Measurements from ENCODE around the gene OSBPL6.
"Not testable (repeated sequence)": the region's sequence is repeated elsewhere in the genome, so short reads cannot be mapped to it uniquely, and the experiment has no call there.

Gene OSBPL6

GRCh38 chr2:178320011-178320585 lies 125.8 kb downstream of the OSBPL6 start:
- Histone ChIP-seq H3K79me2 (ENCODE audit: control insufficient read depth, insufficient read depth, low read length, unreplicated experiment) (no peaks in the 10 kb centered on the region), H2AFZ (ENCODE audit: low read length, unreplicated experiment) (no peak overlapping the region), H3K4me3 (ENCODE audit: low read depth, low read length) (no peak overlapping the region), H3K27me3 (ENCODE audit: insufficient read depth, low read length) (no peaks in the 10 kb centered on the region), H3K36me3 (ENCODE audit: insufficient read depth, low read length) (no peaks in the 10 kb centered on the region), H3K4me1 (ENCODE audit: control insufficient read depth, insufficient read depth, low read length, unreplicated experiment) (no peaks in the 10 kb centered on the region), H3K27ac (ENCODE audit: low read depth, low read length) (no peak overlapping the region)

GRCh38 chr2:178322068-178322467 lies 127.8 kb downstream of the OSBPL6 start:
- Histone ChIP-seq H3K4me1 (ENCODE audit: control insufficient read depth, insufficient read depth, low read length, unreplicated experiment) (no peaks in the 10 kb centered on the region), H2AFZ (ENCODE audit: low read length, unreplicated experiment) (no peak overlapping the region), H3K79me2 (ENCODE audit: control insufficient read depth, insufficient read depth, low read length, unreplicated experiment) (no peaks in the 10 kb centered on the region), H3K36me3 (ENCODE audit: insufficient read depth, low read length) (no peaks in the 10 kb centered on the region), H3K27me3 (ENCODE audit: insufficient read depth, low read length) (no peaks in the 10 kb centered on the region), H3K27ac (ENCODE audit: low read depth, low read length) (no peak overlapping the region), H3K4me3 (ENCODE audit: low read depth, low read length) (no peak overlapping the region)

GRCh38 chr2:178323331-178323730 lies 129.0 kb downstream of the OSBPL6 start:
- not testable (repeated sequence) for H3K79me2 ChIP-seq (ENCODE audit: control insufficient read depth, insufficient read depth, low read length, unreplicated experiment); H3K36me3 ChIP-seq (ENCODE audit: insufficient read depth, low read length); H2AFZ ChIP-seq (ENCODE audit: low read length, unreplicated experiment); H3K27ac ChIP-seq (ENCODE audit: low read depth, low read length); H3K27me3 ChIP-seq (ENCODE audit: insufficient read depth, low read length); H3K4me3 ChIP-seq (ENCODE audit: low read depth, low read length); H3K4me1 ChIP-seq (ENCODE audit: control insufficient read depth, insufficient read depth, low read length, unreplicated experiment)

GRCh38 chr2:178324077-178324476 lies 129.8 kb downstream of the OSBPL6 start:
- Histone ChIP-seq H3K36me3 (ENCODE audit: insufficient read depth, low read length) (no peaks in the 10 kb centered on the region), H3K79me2 (ENCODE audit: control insufficient read depth, insufficient read depth, low read length, unreplicated experiment) (no peaks in the 10 kb centered on the region), H2AFZ (ENCODE audit: low read length, unreplicated experiment) (no peak overlapping the region), H3K4me1 (ENCODE audit: control insufficient read depth, insufficient read depth, low read length, unreplicated experiment) (no peaks in the 10 kb centered on the region), H3K27me3 (ENCODE audit: insufficient read depth, low read length) (no peaks in the 10 kb centered on the region), H3K4me3 (ENCODE audit: low read depth, low read length) (no peak overlapping the region), H3K27ac (ENCODE audit: low read depth, low read length) (no peak overlapping the region)

GRCh38 chr2:178325268-178325667 lies 131.0 kb downstream of the OSBPL6 start:
- Histone ChIP-seq H3K27me3 (ENCODE audit: insufficient read depth, low read length) (no peaks in the 10 kb centered on the region), H3K4me3 (ENCODE audit: low read depth, low read length) (no peak overlapping the region), H3K36me3 (ENCODE audit: insufficient read depth, low read length) (no peaks in the 10 kb centered on the region), H3K79me2 (ENCODE audit: control insufficient read depth, insufficient read depth, low read length, unreplicated experiment) (no peaks in the 10 kb centered on the region), H2AFZ (ENCODE audit: low read length, unreplicated experiment) (no peak overlapping the region), H3K27ac (ENCODE audit: low read depth, low read length) (no peak overlapping the region), H3K4me1 (ENCODE audit: control insufficient read depth, insufficient read depth, low read length, unreplicated experiment) (no peaks in the 10 kb centered on the region)

GRCh38 chr2:178327516-178327915 lies 133.2 kb downstream of the OSBPL6 start:
- H3K27me3 ChIP-seq (ENCODE audit: insufficient read depth, low read length): no peaks in the 10 kb centered on the region
- no peaks in the 10 kb centered on the region for H3K4me1 ChIP-seq (ENCODE audit: control insufficient read depth, insufficient read depth, low read length, unreplicated experiment)
- H2AFZ ChIP-seq (ENCODE audit: low read length, unreplicated experiment): no peak overlapping the region
- H3K4me3 ChIP-seq (ENCODE audit: low read depth, low read length): no peak overlapping the region
- no peaks in the 10 kb centered on the region for H3K79me2 ChIP-seq (ENCODE audit: control insufficient read depth, insufficient read depth, low read length, unreplicated experiment)
- no peaks in the 10 kb centered on the region for H3K36me3 ChIP-seq (ENCODE audit: insufficient read depth, low read length)
- no peak overlapping the region for H3K27ac ChIP-seq (ENCODE audit: low read depth, low read length)

- H3K79me2 ChIP-seq (ENCODE audit: control insufficient read depth, insufficient read depth, low read length, unreplicated experiment): no peaks in the 10 kb centered on the region
- H2AFZ ChIP-seq (ENCODE audit: low read length, unreplicated experiment): no peak overlapping the region
Observed at GRCh38 chr2:178328037-178328436, 133.7 kb downstream of the OSBPL6 start.

GRCh38 chr2:178330175-178331017 lies 136.1 kb downstream of the OSBPL6 start:
- H3K79me2 ChIP-seq (ENCODE audit: control insufficient read depth, insufficient read depth, low read length, unreplicated experiment): no peaks in the 10 kb centered on the region
- no peaks in the 10 kb centered on the region for H3K4me1 ChIP-seq (ENCODE audit: control insufficient read depth, insufficient read depth, low read length, unreplicated experiment)
- H3K4me3 ChIP-seq (ENCODE audit: low read depth, low read length): no peak overlapping the region
- H3K27me3 ChIP-seq (ENCODE audit: insufficient read depth, low read length): no peaks in the 10 kb centered on the region
- no peak overlapping the region for H3K27ac ChIP-seq (ENCODE audit: low read depth, low read length)
- no peaks in the 10 kb centered on the region for H3K36me3 ChIP-seq (ENCODE audit: insufficient read depth, low read length)
- no peak overlapping the region for H2AFZ ChIP-seq (ENCODE audit: low read length, unreplicated experiment)

More at GRCh38 chr2:178328037-178328436, 133.7 kb downstream of the OSBPL6 start:
- H3K27ac ChIP-seq (ENCODE audit: low read depth, low read length): no peak overlapping the region
- H3K27me3 ChIP-seq (ENCODE audit: insufficient read depth, low read length): no peaks in the 10 kb centered on the region
- H3K4me3 ChIP-seq (ENCODE audit: low read depth, low read length): no peak overlapping the region
- H3K4me1 ChIP-seq (ENCODE audit: control insufficient read depth, insufficient read depth, low read length, unreplicated experiment): no peaks in the 10 kb centered on the region
- H3K36me3 ChIP-seq (ENCODE audit: insufficient read depth, low read length): no peaks in the 10 kb centered on the region

GRCh38 chr2:178331474-178332432 lies 137.4 kb downstream of the OSBPL6 start:
- Histone ChIP-seq H3K36me3 (ENCODE audit: insufficient read depth, low read length) (no peaks in the 10 kb centered on the region), H3K4me3 (ENCODE audit: low read depth, low read length) (no peak overlapping the region), H3K27ac (ENCODE audit: low read depth, low read length) (no peak overlapping the region), H3K79me2 (ENCODE audit: control insufficient read depth, insufficient read depth, low read length, unreplicated experiment) (no peaks in the 10 kb centered on the region), H3K4me1 (ENCODE audit: control insufficient read depth, insufficient read depth, low read length, unreplicated experiment) (no peaks in the 10 kb centered on the region), H3K27me3 (ENCODE audit: insufficient read depth, low read length) (no peaks in the 10 kb centered on the region), H2AFZ (ENCODE audit: low read length, unreplicated experiment) (no peak overlapping the region)

- Histone ChIP-seq H3K4me3 (ENCODE audit: low read depth, low read length) (no peak overlapping the region), H3K27me3 (ENCODE audit: insufficient read depth, low read length) (no peaks in the 10 kb centered on the region), H3K36me3 (ENCODE audit: insufficient read depth, low read length) (no peaks in the 10 kb centered on the region), H3K79me2 (ENCODE audit: control insufficient read depth, insufficient read depth, low read length, unreplicated experiment) (no peaks in the 10 kb centered on the region), H2AFZ (ENCODE audit: low read length, unreplicated experiment) (no peak overlapping the region), H3K4me1 (ENCODE audit: control insufficient read depth, insufficient read depth, low read length, unreplicated experiment) (no peaks in the 10 kb centered on the region), H3K27ac (ENCODE audit: low read depth, low read length) (no peak overlapping the region)
Observed at GRCh38 chr2:178333851-178334250, 139.5 kb downstream of the OSBPL6 start.

All from ACC112 (cell line).